SU-DHL-6 (cell line): ENCODE measurements around the gene CLIP2.

Experiments used
- EZH2phosphoT487 ChIP-seq: fragments of 200-600 bp; sonication (generic), shearing (Covaris generic); conservative IDR thresholded peaks from 2 replicates; pipeline ENCODE4 v1.6.1; 2018; ENCODE audit warnings: mild to moderate bottlenecking, antibody characterized with exemption, low read length, moderate library complexity, mixed read lengths
- TF ChIP-seq, protein P1 (sequence below): fragments of 200-600 bp; sonication (generic); IDR thresholded peaks from one replicate; pipeline ENCODE4 v1.5.1; 2017; ENCODE audit warnings: antibody characterized with exemption, mild to moderate bottlenecking, low read length, moderate library complexity; ENCODE audit not compliant: insufficient read depth, poor library complexity, severe bottlenecking

DNA sequence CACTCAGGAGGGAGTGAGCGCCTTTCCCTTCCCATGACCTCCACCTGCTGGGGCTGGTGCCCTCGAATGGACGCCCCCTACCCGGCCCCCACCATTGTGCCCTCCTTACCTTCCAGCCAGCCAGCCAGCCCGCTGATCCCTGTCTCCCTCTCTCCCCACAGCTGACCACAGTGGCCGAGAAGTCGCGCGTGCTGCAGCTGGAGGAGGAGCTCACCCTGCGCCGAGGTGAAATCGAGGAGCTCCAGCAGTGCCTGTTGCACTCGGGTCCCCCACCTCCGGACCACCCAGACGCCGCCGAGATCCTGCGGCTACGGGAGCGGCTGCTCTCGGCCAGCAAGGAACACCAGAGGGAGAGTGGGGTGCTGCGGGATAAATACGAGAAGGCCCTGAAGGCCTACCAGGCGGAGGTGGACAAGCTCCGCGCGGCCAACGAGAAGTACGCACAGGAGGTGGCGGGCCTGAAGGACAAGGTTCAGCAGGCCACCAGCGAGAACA, 86.6 kb downstream of the CLIP2 start:
- TF ChIP-seq, protein P1, sequence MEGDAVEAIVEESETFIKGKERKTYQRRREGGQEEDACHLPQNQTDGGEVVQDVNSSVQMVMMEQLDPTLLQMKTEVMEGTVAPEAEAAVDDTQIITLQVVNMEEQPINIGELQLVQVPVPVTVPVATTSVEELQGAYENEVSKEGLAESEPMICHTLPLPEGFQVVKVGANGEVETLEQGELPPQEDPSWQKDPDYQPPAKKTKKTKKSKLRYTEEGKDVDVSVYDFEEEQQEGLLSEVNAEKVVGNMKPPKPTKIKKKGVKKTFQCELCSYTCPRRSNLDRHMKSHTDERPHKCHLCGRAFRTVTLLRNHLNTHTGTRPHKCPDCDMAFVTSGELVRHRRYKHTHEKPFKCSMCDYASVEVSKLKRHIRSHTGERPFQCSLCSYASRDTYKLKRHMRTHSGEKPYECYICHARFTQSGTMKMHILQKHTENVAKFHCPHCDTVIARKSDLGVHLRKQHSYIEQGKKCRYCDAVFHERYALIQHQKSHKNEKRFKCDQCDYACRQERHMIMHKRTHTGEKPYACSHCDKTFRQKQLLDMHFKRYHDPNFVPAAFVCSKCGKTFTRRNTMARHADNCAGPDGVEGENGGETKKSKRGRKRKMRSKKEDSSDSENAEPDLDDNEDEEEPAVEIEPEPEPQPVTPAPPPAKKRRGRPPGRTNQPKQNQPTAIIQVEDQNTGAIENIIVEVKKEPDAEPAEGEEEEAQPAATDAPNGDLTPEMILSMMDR = no peak
- TF ChIP-seq EZH2phosphoT487 = no peak
